ENCODE results near the gene RNF213. TPM values are rescaled to one million over a fixed set of nuclear protein-coding genes. Genes with fewer than 3 reads are reported as not detected.

The RNF213 gene
- total and polyA plus RNA-seq, 10 of the 15 experiments (the other 5 are each of a cell fraction or from before 2014, with no cell fraction given) = 18.6 to 145 (median 65.8) TPM

DNA sequence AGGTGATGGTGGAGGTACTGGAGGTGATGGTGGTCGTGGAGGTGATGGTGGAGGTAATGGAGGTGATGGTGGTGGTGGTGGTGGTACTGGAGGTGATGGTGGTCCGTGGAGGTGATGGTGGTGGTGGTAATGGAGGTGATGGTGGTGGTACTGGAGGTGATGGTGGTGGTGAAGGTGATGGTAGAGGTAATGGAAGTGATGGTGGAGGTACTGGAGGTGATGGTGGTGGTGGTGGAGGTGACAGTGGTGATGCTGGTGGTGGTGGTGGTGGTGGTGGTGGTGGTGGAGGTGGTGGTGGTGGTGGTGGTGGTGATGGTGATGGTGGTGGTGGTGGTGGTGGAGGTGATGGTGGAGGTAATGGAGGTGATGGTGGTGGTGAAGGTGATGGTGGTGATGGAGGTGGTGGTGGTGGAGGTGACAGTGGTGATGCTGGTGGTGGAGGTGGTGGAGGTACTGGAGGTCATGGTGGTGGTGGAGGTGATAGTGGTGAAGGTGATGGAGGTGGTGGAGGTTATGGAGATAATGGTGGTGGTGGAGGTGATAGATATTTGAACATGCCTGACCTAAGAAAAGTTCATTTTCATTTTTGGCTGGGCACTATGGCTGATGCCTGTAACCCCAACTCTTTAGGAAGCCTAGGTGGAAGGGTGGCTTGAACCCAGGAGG is 55.0 kb downstream of the RNF213 start:
- H3K27ac ChIP-seq (ENCODE audit: control insufficient read depth, insufficient read depth) = no peak overlapping the region
- POLR2A ChIA-PET = no interaction called here
- WGBS (ENCODE audit: insufficient coverage, insufficient replicate concordance, low lambda C conversion rate, missing lambda C conversion rate) = no CpG with 5 or more reads among the region's 2 CpGs

DNA sequence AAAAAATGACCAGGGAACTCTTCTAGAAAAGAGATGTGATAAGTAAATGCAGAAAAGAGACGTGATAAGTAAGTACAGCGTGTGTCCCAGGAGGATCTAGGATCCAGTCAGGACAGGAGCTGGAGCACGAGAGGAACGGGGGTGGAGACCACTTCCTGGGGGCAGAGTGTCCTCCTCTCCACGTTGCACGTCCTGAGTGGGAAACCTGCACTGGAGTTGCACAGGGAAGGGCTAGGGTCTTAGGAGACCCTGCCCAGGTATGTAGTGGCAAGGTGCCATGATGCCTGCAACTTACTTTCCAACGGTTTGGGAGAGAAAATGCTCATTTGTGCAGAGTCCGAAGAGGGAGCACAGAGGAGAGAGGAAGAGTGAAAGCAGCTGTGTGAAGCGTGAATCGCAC is 55.8 kb downstream of the RNF213 start:
- Histone ChIP-seq H3K4me1 (ENCODE audit: control insufficient read depth, insufficient read depth, low read length) (no peaks in the 10 kb centered on the region), H3K27me3 (replicated peaks in 1 of 2; ENCODE audit: control insufficient read depth in 2 of 2, insufficient read depth in 2 of 2, low read length in 1 of 2) (no peaks in the 10 kb centered on the region), H2AFZ (ENCODE audit: control insufficient read depth, low read depth, low read length) (no peak overlapping the region), H3K9me3 (replicated peaks; ENCODE audit: control insufficient read depth, insufficient read depth, low read length) (no peaks in the 10 kb centered on the region), H3K9ac (ENCODE audit: control insufficient read depth, insufficient read depth, low read length) (no peak overlapping the region), H3K79me2 (ENCODE audit: control insufficient read depth, insufficient read depth, low read length) (peaks cover 2% of the 10 kb centered on the region), H3K27ac (ENCODE audit: control insufficient read depth, insufficient read depth) (no peak overlapping the region), H3K4me2 (ENCODE audit: control insufficient read depth, insufficient read depth) (no peak overlapping the region), H3K4me3 (no peak overlapping the region), H3K36me3 (ENCODE audit: control insufficient read depth in 2 of 2, insufficient read depth in 2 of 2, low read length in 1 of 2) (peaks cover 33 to 47% of the 10 kb centered on the region in 2 experiments), H4K20me1 (ENCODE audit: control insufficient read depth, insufficient read depth) (no peaks in the 10 kb centered on the region; the same call in 1 of the 2 replicates)
- ChIA-PET CTCF (no interaction called here), POLR2A (no interaction called here), SMC1A (ENCODE audit: uncharacterized antibody, unreplicated experiment) (no interaction called here), RAD21 (ENCODE audit: unreplicated experiment) (no interaction called here)
- WGBS (ENCODE audit: insufficient coverage, insufficient replicate concordance, low lambda C conversion rate, missing lambda C conversion rate) = 83% methylated on average over 10 of the region's 10 CpGs
- intact Hi-C loops (cut with micrococcal nuclease; ENCODE audit: unreplicated experiment) = no loop called here
- no peak for TF ChIP-seq RBBP5 (conservative IDR thresholded peaks at IDR 0.05)
- TF ChIP-seq SP1 (IDR thresholded peaks at IDR 0.05; ENCODE audit: low read depth, low read length) = no peak
- TF ChIP-seq HDAC2 (IDR thresholded peaks at IDR 0.05) = no peak
- TF ChIP-seq RAD51 (IDR thresholded peaks at IDR 0.05) = no peak
- ATAC-seq (no peak), FAIRE-seq (no peak), DNase-seq (ENCODE audit: low read depth, low spot score) (no peak)
- no TSS peak for BruUV-seq (replicated peaks)
- in situ Hi-C loops (cut with MboI) = no loop called here

More for the DNA sequence above, 55.0 kb downstream of the RNF213 start:
- no peak overlapping the region for H3K9ac ChIP-seq (ENCODE audit: control insufficient read depth, insufficient read depth, low read length)
- in situ Hi-C loops (cut with MboI) (no loop called here), intact Hi-C loops (cut with micrococcal nuclease; ENCODE audit: unreplicated experiment) (no loop called here)
- no peaks in the 10 kb centered on the region for H3K27me3 ChIP-seq (replicated peaks in 1 of 2; ENCODE audit: control insufficient read depth in 2 of 2, insufficient read depth in 2 of 2, low read length in 1 of 2)
- no TSS peak for BruUV-seq (replicated peaks)
- DNase-seq (ENCODE audit: low read depth, low spot score) (no peak), ATAC-seq (no peak), FAIRE-seq (no peak)
- ChIA-PET CTCF (no interaction called here), RAD21 (ENCODE audit: unreplicated experiment) (no interaction called here), SMC1A (ENCODE audit: uncharacterized antibody, unreplicated experiment) (no interaction called here)
- H3K36me3 ChIP-seq (ENCODE audit: control insufficient read depth in 2 of 2, insufficient read depth in 2 of 2, low read length in 1 of 2) = peaks cover 33 to 47% of the 10 kb centered on the region in 2 experiments
- H3K4me1 ChIP-seq (ENCODE audit: control insufficient read depth, insufficient read depth, low read length) = no peaks in the 10 kb centered on the region
- no peaks in the 10 kb centered on the region; the same call in 1 of the 2 replicates for H4K20me1 ChIP-seq (ENCODE audit: control insufficient read depth, insufficient read depth)
- H3K4me2 ChIP-seq (ENCODE audit: control insufficient read depth, insufficient read depth) = no peak overlapping the region
- H3K4me3 ChIP-seq = no peak overlapping the region
- H3K79me2 ChIP-seq (ENCODE audit: control insufficient read depth, insufficient read depth, low read length) = peaks cover 2% of the 10 kb centered on the region
- no peak overlapping the region for H2AFZ ChIP-seq (ENCODE audit: control insufficient read depth, low read depth, low read length)
- no peaks in the 10 kb centered on the region for H3K9me3 ChIP-seq (replicated peaks; ENCODE audit: control insufficient read depth, insufficient read depth, low read length)
- TF ChIP-seq NBN (IDR thresholded peaks at IDR 0.05) = no peak

Measured in GM12878 (cell line).